ENCODE measurements around the gene GARIN1A. TPM values are rescaled to one million over a fixed set of nuclear protein-coding genes. Genes with fewer than 3 reads are reported as not detected.

Gene GARIN1A
- total and polyA plus RNA-seq, 2 donors (not counting 1 experiment from before 2014, with no cell fraction given) = 0.70 to 2.2 TPM

GRCh38 chr7:128697302-128697905, 25.3 kb downstream of the GARIN1A start:
- H3K4me3 ChIP-seq (ENCODE audit: control extremely low read depth in 1 of 5, extremely low read depth in 1 of 5, insufficient read depth in 1 of 5, low read depth in 2 of 5, low read length in 4 of 5) = peak overlapping the region in 4 of 5 experiments; percentile 26 to 50 (median 40)
- WGBS (ENCODE audit: insufficient coverage) = 9% methylated on average over 33 of the region's 37 CpGs
- ATAC-seq (ENCODE audit: low read depth) = peak; percentile 71
- intact Hi-C loops (cut with micrococcal nuclease) = loop anchor here (1.0 kb wide), 1 partner anchor 42 kb away; the partner anchor contains the start of gene CALU
- H3K9ac ChIP-seq (ENCODE audit: low read length) = peak overlapping the region; percentile 53
- peaks cover 0 to 5% (median 0%) of the 10 kb centered on the region in 3 donors for H3K9me3 ChIP-seq (ENCODE audit: control extremely low read depth in 1 of 3, control insufficient read depth in 2 of 3, insufficient read depth in 1 of 3, low read length in 2 of 3)
- no peak overlapping the region for H3K27ac ChIP-seq (ENCODE audit: low read length in 2 of 2)
- no peak for TF ChIP-seq CTCF (IDR thresholded peaks at IDR 0.05)
- TF ChIP-seq EZH2 (IDR thresholded peaks at IDR 0.05; ENCODE audit: borderline replicate concordance, insufficient read depth, low read depth, low read length, poor library complexity, severe bottlenecking) = no peak
- peak overlapping the region; percentile 69 for H3K4me2 ChIP-seq (replicated peaks; ENCODE audit: low read depth, low read length, poor library complexity, severe bottlenecking)
- peaks cover 10 to 17% of the 10 kb centered on the region in 2 donors for H3K4me1 ChIP-seq (ENCODE audit: control insufficient read depth in 2 of 2, insufficient read depth in 2 of 2, low read length in 2 of 2)
- no peaks in the 10 kb centered on the region for H3K9me3 Mint-ChIP-seq (ENCODE audit: insufficient read depth)
- ChIA-PET CTCF (no interaction called here), POLR2A (no interaction called here)
- peaks cover 56% of the 10 kb centered on the region for H3K27me3 Mint-ChIP-seq
- H2AFZ ChIP-seq (ENCODE audit: insufficient read depth, low read depth, low read length, poor library complexity, severe bottlenecking) = peak overlapping the region; percentile 74
- peaks cover 14% of the 10 kb centered on the region for H3K4me1 Mint-ChIP-seq
- DNase-seq = peak; percentile 77
- H3K27ac Mint-ChIP-seq = peak overlapping the region; percentile 42
- H3K4me3 Mint-ChIP-seq = peak overlapping the region; percentile 86
- peaks cover 0 to 48% (median 37%) of the 10 kb centered on the region in 4 experiments for H3K27me3 ChIP-seq (replicated peaks in 1 of 4; ENCODE audit: control extremely low read depth in 1 of 4, control insufficient read depth in 3 of 4, insufficient read depth in 4 of 4, low read length in 3 of 4)
- H4K20me1 ChIP-seq (ENCODE audit: control insufficient read depth, insufficient read depth, low read length, poor library complexity, severe bottlenecking) = no peaks in the 10 kb centered on the region
- no peaks in the 10 kb centered on the region for H3K79me2 ChIP-seq (ENCODE audit: control insufficient read depth, insufficient read depth, low read length)
- no peaks in the 10 kb centered on the region for H3K36me3 ChIP-seq (replicated peaks in 1 of 2; ENCODE audit: control extremely low read depth in 1 of 2, control insufficient read depth in 1 of 2, extremely low read depth in 1 of 2, insufficient read depth in 2 of 2, low read length in 1 of 2)

GRCh38 chr7:128699196-128699712, 27.2 kb downstream of the GARIN1A start:
- peaks cover 59% of the 10 kb centered on the region for H3K27me3 Mint-ChIP-seq
- Histone ChIP-seq H3K79me2 (ENCODE audit: control insufficient read depth, insufficient read depth, low read length) (no peaks in the 10 kb centered on the region), H3K4me1 (ENCODE audit: control insufficient read depth in 2 of 2, insufficient read depth in 2 of 2, low read length in 2 of 2) (peaks cover 10 to 17% of the 10 kb centered on the region in 2 donors), H3K9ac (ENCODE audit: low read length) (no peak overlapping the region), H3K9me3 (ENCODE audit: control extremely low read depth in 1 of 3, control insufficient read depth in 2 of 3, insufficient read depth in 1 of 3, low read length in 2 of 3) (peaks cover 0 to 5% (median 0%) of the 10 kb centered on the region in 3 donors), H3K4me2 (replicated peaks; ENCODE audit: low read depth, low read length, poor library complexity, severe bottlenecking) (no peak overlapping the region), H3K4me3 (ENCODE audit: control extremely low read depth in 1 of 5, extremely low read depth in 1 of 5, insufficient read depth in 1 of 5, low read depth in 2 of 5, low read length in 4 of 5) (no peak overlapping the region), H4K20me1 (ENCODE audit: control insufficient read depth, insufficient read depth, low read length, poor library complexity, severe bottlenecking) (no peaks in the 10 kb centered on the region), H3K36me3 (replicated peaks in 1 of 2; ENCODE audit: control extremely low read depth in 1 of 2, control insufficient read depth in 1 of 2, extremely low read depth in 1 of 2, insufficient read depth in 2 of 2, low read length in 1 of 2) (no peaks in the 10 kb centered on the region), H2AFZ (ENCODE audit: insufficient read depth, low read depth, low read length, poor library complexity, severe bottlenecking) (no peak overlapping the region), H3K27me3 (replicated peaks in 1 of 4; ENCODE audit: control extremely low read depth in 1 of 4, control insufficient read depth in 3 of 4, insufficient read depth in 4 of 4, low read length in 3 of 4) (peaks cover 0 to 46% (median 36%) of the 10 kb centered on the region in 4 experiments), H3K27ac (ENCODE audit: low read length in 2 of 2) (no peak overlapping the region)
- no peak overlapping the region for H3K4me3 Mint-ChIP-seq
- ChIA-PET POLR2A (interaction anchor here (1.0 kb wide), 1 partner anchor 9 kb away, joined by 5 read pairs; no protein-coding TSS in a partner anchor), CTCF (no interaction called here)
- H3K4me1 Mint-ChIP-seq = peaks cover 14% of the 10 kb centered on the region
- no peaks in the 10 kb centered on the region for H3K9me3 Mint-ChIP-seq (ENCODE audit: insufficient read depth)
- no peak overlapping the region for H3K27ac Mint-ChIP-seq
- 100% methylated on average over 1 of the region's 3 CpGs for WGBS (ENCODE audit: insufficient coverage)
- no peak for DNase-seq
- intact Hi-C loops (cut with micrococcal nuclease) = no loop called here
- ATAC-seq (ENCODE audit: low read depth) = no peak
- TF ChIP-seq CTCF (IDR thresholded peaks at IDR 0.05) (no peak), EZH2 (IDR thresholded peaks at IDR 0.05; ENCODE audit: borderline replicate concordance, insufficient read depth, low read depth, low read length, poor library complexity, severe bottlenecking) (no peak)
